Endothelial cell of umbilical vein (primary cell): ENCODE data around the gene PDE6D. TPM values are rescaled to one million over a fixed set of nuclear protein-coding genes. Genes with fewer than 3 reads are reported as not detected.

ENCODE experiments used
- BruUV-seq: library from RNA; stranded (reverse); fragments of 400-500 nt; replicated peaks from 2 replicates; lab custom pipeline; 2021; lab: Mats Ljungman, UMichigan
- CTCF ChIA-PET: fragments of 300-600, 350-600 bp; sonication (Branson Sonifier 250); formaldehyde crosslinking; loops from one replicate; lab custom pipeline; 2021; ENCODE audit warnings: antibody characterized with exemption, inconsistent platforms; lab: Charles Lee
- POLR2A ChIA-PET: fragments of 300-600, 350-600 bp; sonication (Branson Sonifier 250); formaldehyde crosslinking; loops from one replicate; lab custom pipeline; 2021; ENCODE audit warnings: antibody characterized with exemption, inconsistent platforms; lab: Charles Lee
- DNase-seq: peaks from one replicate; pipeline ENCODE4 v3.0.0-alpha.2; 2011; ENCODE audit warnings: low read depth, low spot score
- FAIRE-seq: peaks from 2 replicates; lab custom pipeline; 2011; peaks lifted over from hg19 to GRCh38; lab: Jason Lieb, UNC
- H2AFZ ChIP-seq: 2 replicates; pipeline ENCODE4 v1.6.0; 2012; ENCODE audit warnings: low read depth, low read length, control low read depth, inconsistent platforms
- H3K27ac ChIP-seq: 2 replicates; pipeline ENCODE4 v1.5.1; 2011; ENCODE audit warnings: low read depth, mild to moderate bottlenecking, control low read depth, low read length, moderate library complexity; ENCODE audit not compliant: insufficient read depth
- H3K27me3 ChIP-seq, 2 experiments: 2 replicates each; pipeline versions ENCODE4 v1.6.0 to v1.6.1; 2011; ENCODE audit warnings: low read length in 2 of 2, mixed read lengths in 1 of 2; ENCODE audit not compliant: control insufficient read depth in 2 of 2, insufficient read depth in 2 of 2
- H3K36me3 ChIP-seq, 2 experiments: 2 replicates in 1 of 2; 3 replicates in 1 of 2; pipeline ENCODE4 v1.5.1; 2011; ENCODE audit warnings: low read length in 2 of 2, mild to moderate bottlenecking in 1 of 2, moderate library complexity in 1 of 2; ENCODE audit not compliant: control insufficient read depth in 2 of 2, insufficient read depth in 2 of 2; ENCODE audit errors: extremely low read depth in 1 of 2
- H3K4me1 ChIP-seq: 3 replicates; pipeline ENCODE4 v1.5.1; 2011; ENCODE audit warnings: mild to moderate bottlenecking, low read length; ENCODE audit not compliant: control insufficient read depth, insufficient read depth; ENCODE audit errors: extremely low read depth
- H3K4me2 ChIP-seq: 2 replicates; pipeline ENCODE4 v1.6.1; 2011; ENCODE audit warnings: low read length, control low read depth, mixed read lengths; ENCODE audit not compliant: insufficient read depth
- H3K4me3 ChIP-seq, 3 experiments: fragments of 200-600 bp in 1 of 3; sonication (generic), shearing (Covaris generic) in 1 of 3; replicated peaks in 1 of 3; 2 replicates each; pipeline ENCODE4 v1.5.1; 2011 to 2016; ENCODE audit warnings: control low read depth in 3 of 3, low read length in 3 of 3, mild to moderate bottlenecking in 2 of 3, inconsistent platforms in 1 of 3, low read depth in 1 of 3, moderate library complexity in 1 of 3; ENCODE audit not compliant: insufficient read depth in 1 of 3
- H3K79me2 ChIP-seq: 2 replicates; pipeline ENCODE4 v1.6.0; 2012; ENCODE audit warnings: low read length, inconsistent platforms; ENCODE audit not compliant: control insufficient read depth, insufficient read depth
- H3K9ac ChIP-seq: replicated peaks from 2 replicates; pipeline ENCODE3; 2011; ENCODE audit warnings: low read length, control low read depth; ENCODE audit not compliant: insufficient read depth; ENCODE audit errors: extremely low read depth
- H3K9me1 ChIP-seq: replicated peaks from 3 replicates; pipeline ENCODE4 v1.6.0; 2011; ENCODE audit warnings: mild to moderate bottlenecking, low read length; ENCODE audit not compliant: control insufficient read depth, insufficient read depth; ENCODE audit errors: extremely low read depth
- H3K9me3 ChIP-seq: replicated peaks from 2 replicates; pipeline ENCODE4 v1.5.1; 2012; ENCODE audit warnings: low read length, inconsistent platforms; ENCODE audit not compliant: control insufficient read depth, insufficient read depth
- H4K20me1 ChIP-seq: replicated peaks from 2 replicates; pipeline ENCODE3; 2011; ENCODE audit warnings: mild to moderate bottlenecking, low read length; ENCODE audit not compliant: control insufficient read depth, insufficient read depth; ENCODE audit errors: extremely low read depth
- CTCF ChIP-seq, 2 donors: IDR thresholded peaks; 1 replicate in 1 of 2; 2 replicates in 1 of 2; pipeline ENCODE4 v1.5.1; 2011; ENCODE audit warnings: low read length in 2 of 2, mild to moderate bottlenecking in 2 of 2, moderate library complexity in 2 of 2, control low read depth in 1 of 2, inconsistent platforms in 1 of 2, low read depth in 1 of 2; ENCODE audit not compliant: insufficient read depth in 1 of 2; ENCODE audit errors: extremely low read depth in 1 of 2
- EZH2 ChIP-seq: IDR thresholded peaks from 2 replicates; pipeline ENCODE4 v1.6.1; 2012; ENCODE audit warnings: borderline replicate concordance, low read depth, mild to moderate bottlenecking, moderate library complexity, low read length, inconsistent platforms; ENCODE audit not compliant: severe bottlenecking
- FOS ChIP-seq: IDR thresholded peaks from 2 replicates; pipeline ENCODE4 v1.6.1; 2011; ENCODE audit warnings: mild to moderate bottlenecking, low read length, moderate library complexity, borderline replicate concordance; ENCODE audit not compliant: insufficient read depth
- GATA2 ChIP-seq: IDR thresholded peaks from 2 replicates; pipeline ENCODE4 v1.7.0; 2011; ENCODE audit warnings: low read depth, mild to moderate bottlenecking, moderate library complexity, mixed read lengths, low read length; ENCODE audit not compliant: insufficient read length, insufficient read depth
- JUN ChIP-seq: IDR thresholded peaks from 2 replicates; pipeline ENCODE4 v1.6.1; 2011; ENCODE audit warnings: borderline replicate concordance, low read depth; ENCODE audit not compliant: insufficient read length, insufficient read depth
- MYC ChIP-seq: IDR thresholded peaks from one replicate; pipeline ENCODE4 v1.6.1; 2011; ENCODE audit warnings: mild to moderate bottlenecking, low read depth, low read length
- POLR2A ChIP-seq: IDR thresholded peaks from 2 replicates; pipeline ENCODE4 v1.6.1; 2012; ENCODE audit warnings: low read depth, mild to moderate bottlenecking, control low read depth, low read length
- POLR2AphosphoS5 ChIP-seq: IDR thresholded peaks from 2 replicates; pipeline ENCODE4 v1.6.1; 2012; ENCODE audit warnings: low read depth, mild to moderate bottlenecking, control low read depth, low read length, moderate library complexity; ENCODE audit not compliant: insufficient read depth
- dilution Hi-C: fragments of 300-500 bp; cut with MboI; formaldehyde crosslinking; loops from one replicate; pipeline ENCODE4 v1.15.0; 2019; ENCODE audit warnings: low sequenced_read_pairs; ENCODE audit not compliant: extremely low pct_ligation_motif_present
- intact Hi-C: fragments of 100-400 bp; cut with micrococcal nuclease; formaldehyde crosslinking; loops from one replicate; pipeline ENCODE4 v1.10.0; 2022
- polyA plus RNA-seq, 4 experiments: library from polyadenylated mRNA; depleted of rRNA in 3 of 4; stranded (reverse) in 3 of 4; unstranded in 1 of 4; fragments of >200 nt; gene quantifications; 2 replicates each; pipeline versions ENCODE4 v1.2.1 to v1.2.3, GENCODE V29; 2011 to 2012; ENCODE audit warnings: missing spikeins in 1 of 4
- total RNA-seq: library from RNA; stranded (reverse); gene quantifications from 2 replicates; pipeline ENCODE4 v1.2.3, GENCODE V29; 2021
- TF ChIP-seq, protein P1 (sequence below): IDR thresholded peaks from 2 replicates; pipeline ENCODE4 v1.6.1; 2011; ENCODE audit not compliant: insufficient read depth, insufficient read length

PDE6D gene
- total and polyA plus RNA-seq, 2 donors (not counting 3 experiments of a cell fraction or from before 2014, with no cell fraction given) = 23.8 to 36.8 TPM

GRCh38 chr2:231821908-231822307 lies 40.8 kb upstream of the PDE6D start:
- Histone ChIP-seq H3K27me3 (no peaks in the 10 kb centered on the region), H3K9me3 (no peaks in the 10 kb centered on the region), H3K36me3 (no peaks in the 10 kb centered on the region), H3K9ac (no peak overlapping the region), H3K9me1 (no peaks in the 10 kb centered on the region), H3K79me2 (no peaks in the 10 kb centered on the region), H4K20me1 (no peaks in the 10 kb centered on the region), H2AFZ (no peak overlapping the region), H3K4me3 (no peak overlapping the region), H3K4me2 (no peak overlapping the region), H3K27ac (no peak overlapping the region), H3K4me1 (no peaks in the 10 kb centered on the region)
- TF ChIP-seq EZH2 (no peak), MYC (no peak), JUN (no peak), GATA2 (no peak), POLR2A (no peak), CTCF (IDR thresholded peaks at IDR 0.05; ENCODE audit: extremely low read depth in 1 of 2, insufficient read depth in 1 of 2, low read depth in 1 of 2, low read length in 2 of 2) (no peak), POLR2AphosphoS5 (no peak), FOS (no peak)
- TF ChIP-seq, protein P1, sequence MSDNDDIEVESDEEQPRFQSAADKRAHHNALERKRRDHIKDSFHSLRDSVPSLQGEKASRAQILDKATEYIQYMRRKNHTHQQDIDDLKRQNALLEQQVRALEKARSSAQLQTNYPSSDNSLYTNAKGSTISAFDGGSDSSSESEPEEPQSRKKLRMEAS = no peak
- ChIA-PET POLR2A (no interaction called here), CTCF (no interaction called here)
- FAIRE-seq (no peak), DNase-seq (no peak)
- dilution Hi-C loops (no loop called here), intact Hi-C loops (no loop called here)
- BruUV-seq = no TSS peak
